ENCODE measurements around the gene VPS45.
A peak's percentile ranks its signal among the peaks of the same experiment; 100 is the strongest.

The VPS45 gene

GRCh38 chr1:150076066-150076465 lies 8.5 kb downstream of the VPS45 start:
- peak in 1 of 5 experiments; percentile 86 for DNase-seq

GRCh38 chr1:150076985-150077384 lies 9.4 kb downstream of the VPS45 start:
- no peak for DNase-seq

- DNase-seq = no peak
Observed at GRCh38 chr1:150080784-150081183, 13.2 kb downstream of the VPS45 start.

GRCh38 chr1:150082494-150082893 lies 14.9 kb downstream of the VPS45 start:
- DNase-seq = no peak

GRCh38 chr1:150083907-150084306 lies 16.3 kb downstream of the VPS45 start:
- no peak for DNase-seq

GRCh38 chr1:150085406-150085805 lies 17.8 kb downstream of the VPS45 start:
- DNase-seq = no peak

- no peak for DNase-seq
Observed at GRCh38 chr1:150087415-150087814, 19.8 kb downstream of the VPS45 start.

GRCh38 chr1:150089846-150090520 lies 22.4 kb downstream of the VPS45 start:
- no peak for DNase-seq

GRCh38 chr1:150092180-150092791 lies 24.7 kb downstream of the VPS45 start:
- peak in 1 of 5 experiments; percentile 27 for DNase-seq

- DNase-seq = no peak
Observed at GRCh38 chr1:150093805-150094204, 26.2 kb downstream of the VPS45 start.

GRCh38 chr1:150094734-150095265 lies 27.2 kb downstream of the VPS45 start:
- peak in 1 of 5 experiments; percentile 45 for DNase-seq

- DNase-seq = peak in 1 of 5 experiments; percentile 10
Observed at GRCh38 chr1:150102986-150103385, 35.4 kb downstream of the VPS45 start.

GRCh38 chr1:150106341-150106740 lies 38.8 kb downstream of the VPS45 start:
- peak in 3 of 5 experiments; percentile 9 to 91 (median 25) for DNase-seq

- peak in 1 of 5 experiments; percentile 80 for DNase-seq
Observed at GRCh38 chr1:150109586-150109985, 42.0 kb downstream of the VPS45 start.

GRCh38 chr1:150110116-150110515 lies 42.5 kb downstream of the VPS45 start:
- peak in 1 of 5 experiments; percentile 62 for DNase-seq

GRCh38 chr1:150111670-150112069 lies 44.1 kb downstream of the VPS45 start:
- peak in 1 of 5 experiments; percentile 56 for DNase-seq

- DNase-seq = no peak
Observed at GRCh38 chr1:150115121-150115520, 47.5 kb downstream of the VPS45 start.

- DNase-seq = no peak
Observed at GRCh38 chr1:150118716-150119115, 51.1 kb downstream of the VPS45 start.

GRCh38 chr1:150121236-150121862 lies 53.8 kb downstream of the VPS45 start:
- no peak for DNase-seq

- no peak for DNase-seq
Observed at GRCh38 chr1:150126811-150127210, 59.2 kb downstream of the VPS45 start.

GRCh38 chr1:150127464-150127863 lies 59.9 kb downstream of the VPS45 start:
- DNase-seq = no peak

- peak in 1 of 5 experiments; percentile 42 for DNase-seq
Observed at GRCh38 chr1:150127868-150128267, 60.3 kb downstream of the VPS45 start.

- no peak for DNase-seq
Observed at GRCh38 chr1:150132372-150132771, 64.8 kb downstream of the VPS45 start.

GRCh38 chr1:150134537-150134936 lies 67.0 kb downstream of the VPS45 start:
- no peak for DNase-seq

Measured in T-helper 2 cell (primary cell).